NCI-H748 treated with DMSO at 0.1 percent for 48 hours (cell line): ENCODE data around the gene BAZ2A.
"Not testable (repeated sequence)": the region's sequence is repeated elsewhere in the genome, so short reads cannot be mapped to it uniquely, and the experiment has no call there.

Experiments
- DNase-seq: peaks from one replicate; lab custom pipeline; 2025; lab: John Stamatoyannopoulos, UW

Gene BAZ2A

DNA sequence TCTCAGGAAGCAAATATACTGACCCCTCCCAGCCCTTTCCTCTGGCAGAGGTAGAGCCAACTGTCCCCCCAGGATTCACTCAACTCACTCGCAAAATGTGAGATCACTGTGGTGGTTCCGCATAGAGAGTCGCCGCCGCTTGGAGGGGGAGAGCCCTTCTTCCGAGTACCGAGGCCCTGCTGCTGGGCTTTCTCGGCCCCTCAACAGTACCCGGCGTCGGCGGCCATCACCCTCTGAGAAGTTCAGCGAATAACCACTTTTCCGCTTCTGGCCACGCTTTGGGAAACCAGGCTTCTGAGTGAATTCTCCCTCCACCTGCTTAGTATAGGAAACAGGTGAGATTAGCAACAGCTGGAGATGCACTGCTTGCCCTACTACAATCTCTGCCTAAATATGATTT, 31.1 kb downstream of the BAZ2A start:
- DNase-seq = no peak

- DNase-seq = no peak
Measured at GRCh38 chr12:56596815-56597214, 33.3 kb downstream of the BAZ2A start.

DNA sequence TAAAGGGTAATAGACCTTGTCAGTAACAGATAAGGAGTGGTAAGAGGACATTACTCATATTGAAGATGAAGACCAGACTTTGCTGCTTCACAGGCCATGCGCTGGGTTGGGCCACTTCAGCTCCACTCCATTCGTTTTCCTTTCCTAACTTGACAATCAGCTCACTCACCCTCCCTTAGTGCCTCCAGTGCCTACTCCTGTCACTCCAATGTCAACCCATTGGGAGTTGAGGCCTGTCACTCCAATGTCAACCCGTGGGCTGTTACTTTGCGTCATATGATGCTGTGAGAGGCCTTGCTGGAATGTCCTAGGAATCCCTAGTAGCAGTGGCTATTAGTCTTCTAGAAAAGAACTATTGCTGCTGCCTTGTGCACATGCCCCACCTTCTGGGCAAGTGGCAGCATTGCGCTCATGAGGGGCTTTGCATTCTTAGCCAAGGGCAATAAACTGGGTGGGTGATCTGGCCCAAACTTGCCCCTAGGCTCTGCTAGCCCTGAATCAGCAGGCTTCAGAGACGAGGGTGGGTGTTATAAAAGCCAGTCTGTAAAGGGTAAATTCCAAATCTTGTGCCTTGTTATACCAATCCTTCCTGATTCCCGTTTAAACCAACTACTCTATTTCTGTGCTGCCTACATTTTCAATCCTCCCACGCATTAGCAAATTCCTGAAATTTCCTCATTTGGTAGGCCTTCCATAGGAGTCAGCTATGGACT, 36.1 kb downstream of the BAZ2A start:
- peak; percentile 43 for DNase-seq

DNA sequence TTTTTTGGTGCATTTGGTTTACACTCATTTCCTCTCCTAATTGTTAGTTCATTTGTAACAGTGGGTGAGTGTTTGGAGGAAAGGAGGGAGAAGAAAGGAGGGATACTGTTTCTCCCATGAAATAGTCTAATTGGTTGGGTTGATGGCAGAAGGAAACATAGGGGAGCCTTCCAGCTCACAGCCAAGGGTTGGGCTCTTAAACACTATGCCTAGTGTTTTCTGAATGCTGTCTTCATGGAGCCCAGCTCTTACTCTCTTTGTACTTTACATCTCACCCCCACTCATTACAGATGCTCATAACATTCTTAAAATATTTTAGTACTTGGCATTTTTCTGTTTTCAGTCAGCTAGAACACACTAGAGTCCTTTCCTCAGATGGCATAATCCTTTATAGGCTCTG, 38.2 kb downstream of the BAZ2A start:
- DNase-seq = no peak

DNA sequence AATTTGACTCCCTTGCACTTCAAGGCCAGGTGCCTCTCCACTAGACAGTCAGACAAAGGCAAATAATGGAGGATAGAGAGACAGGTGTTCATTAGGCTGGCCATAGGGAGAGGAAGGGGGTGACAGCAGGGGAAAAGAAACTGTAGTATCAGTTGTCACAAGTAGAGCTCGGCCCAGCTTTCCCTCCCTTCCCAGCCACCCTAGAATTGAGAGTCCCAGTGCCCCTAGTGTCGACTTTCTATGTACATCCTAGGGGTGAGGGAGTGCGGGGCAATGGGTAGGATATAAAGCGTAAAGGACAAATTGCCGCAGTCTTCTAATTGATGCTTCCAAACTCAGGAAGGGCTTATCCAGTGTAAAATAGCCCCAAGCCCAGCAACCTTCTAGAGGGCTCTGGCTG, 39.0 kb downstream of the BAZ2A start:
- peak; percentile 14 for DNase-seq

GRCh38 chr12:56590237-56590830, 39.8 kb downstream of the BAZ2A start:
- no peak for DNase-seq

- DNase-seq = no peak
Measured at GRCh38 chr12:56589783-56590182, 40.3 kb downstream of the BAZ2A start.

- DNase-seq = no peak
Measured at GRCh38 chr12:56585098-56585497, 45.0 kb downstream of the BAZ2A start.

GRCh38 chr12:56581418-56582145, 48.5 kb downstream of the BAZ2A start:
- no peak for DNase-seq

GRCh38 chr12:56578983-56579546, 51.1 kb downstream of the BAZ2A start:
- DNase-seq = no peak

GRCh38 chr12:56577248-56577647, 52.9 kb downstream of the BAZ2A start:
- DNase-seq = not testable (repeated sequence)

DNA sequence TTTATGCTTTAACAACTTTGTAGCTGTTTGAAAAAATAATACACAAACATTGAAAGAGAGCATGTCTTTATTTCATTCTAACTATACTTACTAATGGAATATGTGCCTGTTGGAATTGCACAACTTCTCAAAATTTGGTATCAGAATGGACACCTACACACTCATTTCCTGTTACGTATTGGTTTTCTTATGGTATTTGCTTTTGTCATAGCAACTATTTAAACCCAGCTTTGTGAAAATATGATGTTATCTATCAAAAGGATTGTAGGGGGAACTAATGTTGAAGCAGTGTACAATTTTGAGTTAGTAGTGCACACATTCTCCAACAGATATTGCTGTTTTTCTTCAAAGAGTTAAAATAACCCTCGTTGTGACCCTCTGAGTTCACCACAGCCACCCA, 55.9 kb downstream of the BAZ2A start:
- DNase-seq = no peak

GRCh38 chr12:56572288-56572687, 57.8 kb downstream of the BAZ2A start:
- DNase-seq = no peak

DNA sequence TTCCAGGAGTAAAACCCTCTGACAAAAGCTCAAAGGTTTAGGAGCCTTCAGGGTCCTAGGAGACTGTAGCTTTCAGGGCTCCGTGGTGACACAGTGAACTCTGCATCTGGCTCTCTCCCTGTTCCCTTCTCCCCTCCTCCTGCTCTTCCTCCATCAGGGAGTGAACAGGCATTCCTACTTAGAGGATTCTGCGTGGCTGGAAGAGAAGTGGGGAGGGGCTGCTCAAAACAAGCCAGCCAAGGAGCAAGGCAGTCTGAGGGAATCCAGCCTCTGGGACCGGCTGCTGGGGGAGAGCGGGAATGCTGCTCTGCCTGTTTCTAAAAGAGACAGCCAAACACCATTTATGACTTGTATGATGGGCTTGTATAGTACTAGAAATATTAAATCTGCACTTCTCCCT, 59.0 kb downstream of the BAZ2A start:
- no peak for DNase-seq

DNA sequence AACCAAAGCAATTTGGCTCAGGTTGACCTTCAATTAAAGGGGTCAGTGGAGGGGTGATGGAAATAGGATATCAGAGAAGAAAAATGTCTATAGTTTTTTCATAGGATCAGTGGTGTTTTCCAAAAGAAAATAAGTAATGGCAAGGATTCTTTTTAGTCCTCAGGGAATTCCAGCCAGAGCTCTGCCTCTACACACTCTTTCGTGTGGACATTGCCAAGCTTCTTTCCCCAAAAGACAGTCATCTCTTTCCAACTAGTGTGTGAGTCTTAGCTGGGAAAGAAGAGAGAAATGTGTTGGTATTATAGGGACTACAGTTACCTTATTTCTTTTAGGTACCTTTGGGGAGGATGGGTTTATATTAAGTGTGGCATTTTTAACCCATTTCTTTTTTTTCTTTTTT, 62.0 kb downstream of the BAZ2A start:
- DNase-seq = no peak

DNA sequence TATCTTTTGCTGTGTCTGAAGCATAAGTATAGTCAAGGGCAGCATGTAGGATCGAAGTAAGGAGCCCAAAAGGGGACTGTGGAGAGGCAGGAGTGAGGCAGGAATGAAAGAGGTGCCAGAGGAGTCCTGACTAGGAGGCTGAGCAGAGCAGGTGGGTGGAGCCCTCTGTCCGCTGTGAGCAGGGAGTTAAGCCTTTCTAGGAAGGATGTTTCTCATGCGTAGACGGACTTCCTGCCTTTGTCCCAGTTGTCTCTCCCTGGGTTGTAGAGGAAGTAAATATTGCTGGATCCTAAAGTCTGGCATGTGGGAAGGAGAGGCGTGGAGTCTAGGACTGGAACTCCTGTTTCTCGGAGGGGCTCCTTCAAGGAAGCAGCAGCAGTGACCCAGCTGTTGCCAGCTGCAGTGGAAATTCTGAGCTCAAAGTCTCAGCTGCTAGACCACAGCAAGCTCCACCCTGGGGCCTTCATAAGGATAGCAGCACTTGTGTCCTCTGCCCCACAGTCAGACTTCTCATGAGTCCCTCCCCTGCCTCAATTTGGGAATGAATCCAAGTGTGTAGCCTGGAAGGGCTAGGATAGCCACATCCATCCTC, 64.5 kb downstream of the BAZ2A start:
- peak; percentile 5 for DNase-seq

- no peak for DNase-seq
Measured at GRCh38 chr12:56551070-56551469, 79.1 kb downstream of the BAZ2A start.

DNA sequence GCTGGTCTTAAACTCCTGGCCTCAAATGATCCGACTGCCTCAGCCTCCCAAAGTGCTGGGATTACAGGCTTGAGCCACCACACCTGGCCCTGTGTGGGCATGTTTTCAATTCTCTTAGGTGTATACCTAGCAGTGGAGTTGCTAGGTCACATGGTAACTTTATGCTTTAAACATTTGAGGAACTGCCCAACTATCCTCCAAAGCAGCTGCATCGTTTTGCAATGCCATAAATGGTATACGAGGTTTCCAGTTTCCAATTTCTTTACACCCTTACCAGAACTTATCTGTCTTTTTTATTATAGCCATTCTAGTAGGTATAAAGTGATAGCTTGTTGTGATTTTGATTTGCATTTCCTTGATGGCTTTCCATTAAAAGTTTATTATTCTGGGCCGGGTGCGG, 83.4 kb downstream of the BAZ2A start:
- DNase-seq = no peak
